Measurements from ENCODE around the gene MEGF6. TPM values are rescaled to one million over a fixed set of nuclear protein-coding genes. Genes with fewer than 3 reads are reported as not detected.

The MEGF6 gene
- total and polyA plus RNA-seq, 2 of the 8 experiments (the other 6 are each of a cell fraction or from before 2014, with no cell fraction given), result 4.1 to 14.8 TPM

GRCh38 chr1:3471356-3472087, 139.8 kb downstream of the MEGF6 start (continued):
- TF ChIP-seq CTCF (IDR thresholded peaks at IDR 0.05; ENCODE audit: control extremely low read depth in 1 of 3, insufficient read depth in 1 of 3, low read depth in 1 of 3, low read length in 3 of 3), result peak in 2 of 3 experiments; percentile 47 to 61; a peak in 3 of 4 replicates
- no peak for TF ChIP-seq POLR2A (IDR thresholded peaks at IDR 0.05; ENCODE audit: control extremely low read depth in 1 of 2, low read depth in 2 of 2, low read length in 2 of 2)
- TF ChIP-seq TCF12 (IDR thresholded peaks at IDR 0.05; ENCODE audit: low read depth, low read length), result 0 out of 2 replicates have a peak, but pooled peaks have one; percentile 49
- no peak for TF ChIP-seq HDAC6 (IDR thresholded peaks at IDR 0.05; ENCODE audit: low read depth, low read length)
- TF ChIP-seq SAP30 (IDR thresholded peaks at IDR 0.05; ENCODE audit: insufficient read depth, insufficient replicate concordance, low read length), result no peak
- no peak for TF ChIP-seq ATF2 (IDR thresholded peaks at IDR 0.05; ENCODE audit: low read length)
- no peak; the same call in 1 of the 2 replicates for TF ChIP-seq MAX (IDR thresholded peaks at IDR 0.05)
- no peak for TF ChIP-seq CEBPB (IDR thresholded peaks at IDR 0.05; ENCODE audit: low read depth, low read length)
- no peak for TF ChIP-seq SRF (IDR thresholded peaks at IDR 0.05; ENCODE audit: low read depth, low read length)
- TF ChIP-seq BACH1 (IDR thresholded peaks at IDR 0.05; ENCODE audit: low read length), result 0 out of 2 replicates have a peak, but pooled peaks have one; percentile 0
- peak; percentile 48; the same call in 1 of the 2 replicates for TF ChIP-seq RXRA (IDR thresholded peaks at IDR 0.05; ENCODE audit: insufficient read depth, low read depth, low read length)
- peak; percentile 92 for TF ChIP-seq EGR1 (IDR thresholded peaks at IDR 0.05; ENCODE audit: borderline replicate concordance, low read depth, low read length)
- no peak for TF ChIP-seq SIX5 (IDR thresholded peaks at IDR 0.05; ENCODE audit: low read depth, low read length)
- no peak for TF ChIP-seq BCL11A (IDR thresholded peaks at IDR 0.05; ENCODE audit: low read depth in 2 of 2, low read length in 2 of 2)
- TF ChIP-seq ASH2L (IDR thresholded peaks at IDR 0.05; ENCODE audit: low read length), result peak; percentile 69
- TF ChIP-seq YY1 (IDR thresholded peaks at IDR 0.05; ENCODE audit: low read depth, low read length), result no peak
- TF ChIP-seq SIRT6 (IDR thresholded peaks at IDR 0.05; ENCODE audit: low read length), result no peak

All from H1 (cell line).